GM18498 (cell line): ENCODE data around the gene JAKMIP3.

Experiments
- ATAC-seq: cut with Tn5 transposase; IDR thresholded peaks from one replicate; pipeline ENCODE4 v1.9.1; 2021; ENCODE audit warnings: mild to moderate bottlenecking, moderate library complexity; ENCODE audit not compliant: unreplicated experiment

The JAKMIP3 gene

DNA sequence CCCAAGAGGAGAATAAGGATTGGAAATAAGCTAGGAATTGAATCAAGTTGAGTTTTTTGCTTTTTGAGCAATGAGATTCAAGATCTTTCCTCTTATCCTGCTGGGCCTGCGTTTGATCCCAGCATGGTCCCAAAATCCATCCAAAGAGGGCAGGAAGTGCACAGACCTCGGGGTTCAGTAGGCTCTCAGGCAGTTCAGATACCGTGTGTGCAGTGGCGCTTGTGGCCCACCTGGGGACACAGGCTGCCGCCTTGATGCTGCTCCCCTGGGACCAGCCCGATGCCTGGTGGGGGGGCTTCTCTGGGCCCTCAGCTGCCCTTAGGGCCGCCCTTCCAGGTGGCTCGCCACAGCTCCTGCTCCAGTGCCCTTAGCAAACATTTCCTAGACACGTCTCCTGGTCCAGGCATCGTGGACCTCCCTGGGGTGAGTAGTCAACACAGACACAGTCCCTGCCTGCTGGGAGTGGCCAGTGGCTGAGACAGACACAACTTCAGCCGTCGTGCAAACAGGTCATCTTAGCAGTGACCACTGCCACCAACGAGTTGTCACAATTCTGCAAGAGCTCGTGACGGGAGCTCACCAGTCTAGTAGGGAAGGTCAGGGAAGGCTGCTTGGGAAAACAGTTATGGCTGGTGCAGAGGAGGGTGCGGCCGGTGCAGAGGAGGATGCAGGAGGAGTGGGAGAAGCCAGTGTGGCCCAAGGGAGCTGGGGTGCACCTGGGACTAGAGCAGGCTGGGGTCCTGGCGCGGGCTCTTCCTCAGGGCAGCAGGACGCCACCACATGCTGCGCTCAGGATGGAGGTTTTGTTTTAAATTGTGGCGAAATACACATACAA lies 21.7 kb upstream of the JAKMIP3 start:
- ATAC-seq = no peak

DNA sequence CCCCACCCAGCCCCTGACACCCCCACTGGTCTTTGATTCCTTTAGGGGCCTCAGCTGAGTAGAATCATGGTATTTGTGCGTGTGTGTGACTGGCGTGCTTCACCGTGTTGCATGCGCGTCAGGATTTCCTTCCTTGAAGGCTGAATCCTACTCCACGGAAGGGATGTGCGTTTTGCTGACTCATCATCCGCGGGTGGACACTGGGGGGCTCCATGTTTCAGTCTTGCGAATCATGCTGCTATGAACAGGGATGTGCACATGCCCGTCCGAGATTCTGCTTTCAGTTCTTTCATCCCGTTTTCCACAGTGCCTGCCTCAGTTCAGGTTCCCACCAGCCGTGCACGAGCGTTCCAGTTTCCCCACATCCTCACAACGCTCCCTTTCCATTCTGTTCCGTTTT lies 20.9 kb upstream of the JAKMIP3 start:
- no peak for ATAC-seq

DNA sequence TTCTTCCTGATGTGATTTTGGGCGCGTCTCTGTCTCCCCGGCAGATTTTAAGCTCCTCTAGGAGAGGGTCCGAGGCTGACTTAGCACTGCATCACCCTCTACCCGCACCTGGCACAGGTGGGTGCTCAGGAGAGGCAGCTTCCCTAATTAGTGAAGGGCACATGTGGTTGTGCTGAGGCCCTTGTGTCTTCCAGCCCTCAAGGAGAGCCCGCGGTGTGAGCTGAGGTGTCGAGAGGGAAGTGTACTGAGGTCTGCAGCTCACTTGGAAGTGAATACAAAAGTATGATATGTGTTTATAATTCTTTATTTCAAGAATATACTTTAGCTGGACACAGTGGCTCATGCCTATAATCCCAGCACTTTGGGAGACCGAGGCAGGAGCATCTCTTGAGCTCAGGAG lies 20.4 kb upstream of the JAKMIP3 start:
- no peak for ATAC-seq

DNA sequence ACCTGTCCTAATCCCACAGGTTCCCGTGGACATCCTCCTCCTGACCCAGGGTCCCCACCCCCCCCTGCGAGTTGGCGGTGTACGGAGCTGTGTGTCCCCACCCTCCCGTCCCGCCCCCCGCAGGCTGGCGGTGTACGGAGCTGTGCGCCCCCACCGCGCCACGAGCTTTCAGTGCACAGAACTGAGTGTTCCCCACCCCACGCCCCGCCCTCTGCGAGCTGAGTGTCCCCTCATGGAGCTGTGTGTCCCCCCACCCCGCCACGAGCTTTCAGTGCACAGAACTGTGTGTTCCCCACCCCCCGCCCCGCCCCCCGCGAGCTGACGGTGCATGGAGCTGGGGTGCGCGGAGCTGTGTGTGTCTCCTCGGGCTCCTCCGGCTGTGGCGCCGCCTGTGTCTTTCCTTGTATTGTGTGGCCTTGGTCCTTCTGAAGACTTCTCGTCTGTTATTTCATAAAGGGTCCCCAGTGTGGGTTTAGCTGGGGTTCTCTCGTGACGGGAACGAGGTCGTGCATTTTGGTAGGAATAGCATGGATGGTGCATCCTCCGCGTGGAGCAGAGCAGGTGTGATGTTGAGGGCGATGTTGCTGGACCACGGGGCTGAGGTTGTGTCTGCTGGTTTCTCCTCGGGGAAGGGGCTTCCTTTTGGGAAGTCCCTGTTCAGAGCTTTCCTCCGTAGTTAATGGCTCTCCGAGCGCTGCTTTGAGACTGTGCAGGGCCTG lies 18.0 kb upstream of the JAKMIP3 start:
- ATAC-seq = no peak

DNA sequence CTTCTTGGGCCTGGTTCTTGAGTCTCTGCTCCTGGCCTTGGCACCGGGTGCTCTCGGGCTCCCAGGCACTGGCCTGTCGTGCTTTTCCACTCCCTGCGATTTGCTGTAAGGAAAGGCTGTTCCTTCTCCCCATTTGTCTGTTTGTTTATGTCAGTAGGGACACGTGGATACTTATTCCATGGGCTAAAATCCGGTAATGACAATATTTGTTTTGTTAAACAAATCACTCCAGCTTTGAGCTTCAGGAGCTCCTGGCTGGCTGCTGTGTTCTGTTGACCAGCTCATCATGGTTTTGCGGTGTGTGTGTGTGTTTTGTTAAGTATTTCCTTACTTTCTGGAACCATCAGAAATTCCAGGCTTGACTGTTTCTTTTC lies 17.5 kb upstream of the JAKMIP3 start:
- ATAC-seq = no peak

DNA sequence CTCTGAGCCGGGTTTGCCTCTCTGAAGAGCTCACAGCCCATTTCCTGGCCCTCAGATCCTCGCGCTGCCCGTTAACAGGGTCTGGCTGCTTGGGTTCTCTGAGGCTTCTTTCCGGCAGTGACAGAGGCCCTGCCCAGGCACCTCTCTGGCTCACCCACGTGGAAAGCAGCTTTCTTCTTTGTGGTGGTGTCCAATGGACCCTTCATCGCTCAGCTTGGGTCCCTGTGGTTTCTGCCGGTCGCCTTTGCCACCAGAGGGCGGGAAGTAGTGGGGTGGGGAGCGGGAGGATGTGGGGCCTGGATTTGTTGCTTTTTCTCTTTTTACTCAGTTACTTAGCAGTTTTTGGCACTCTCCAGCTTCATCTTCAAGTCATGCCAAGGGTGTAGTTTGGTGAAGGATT lies 15.6 kb upstream of the JAKMIP3 start:
- ATAC-seq = no peak

DNA sequence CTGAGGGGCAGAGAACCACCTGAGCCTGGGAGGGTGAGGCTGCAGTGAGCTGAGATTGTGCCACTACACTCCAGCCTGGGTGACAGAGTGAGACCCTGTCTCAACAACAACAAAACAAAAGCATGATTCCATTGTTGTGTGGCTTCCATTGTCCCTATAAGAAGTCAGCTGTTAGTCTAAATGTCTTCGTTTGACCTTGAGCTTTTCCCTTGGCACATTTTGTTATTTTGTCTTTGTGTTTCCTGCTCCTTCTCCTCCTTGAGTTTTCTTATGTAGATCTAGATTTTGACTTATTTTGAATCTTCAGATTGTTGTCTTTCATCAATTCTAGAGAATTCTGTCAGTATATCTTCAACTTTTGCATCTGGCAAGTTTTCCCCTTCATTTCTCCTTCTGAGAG lies 13.6 kb upstream of the JAKMIP3 start:
- no peak for ATAC-seq

DNA sequence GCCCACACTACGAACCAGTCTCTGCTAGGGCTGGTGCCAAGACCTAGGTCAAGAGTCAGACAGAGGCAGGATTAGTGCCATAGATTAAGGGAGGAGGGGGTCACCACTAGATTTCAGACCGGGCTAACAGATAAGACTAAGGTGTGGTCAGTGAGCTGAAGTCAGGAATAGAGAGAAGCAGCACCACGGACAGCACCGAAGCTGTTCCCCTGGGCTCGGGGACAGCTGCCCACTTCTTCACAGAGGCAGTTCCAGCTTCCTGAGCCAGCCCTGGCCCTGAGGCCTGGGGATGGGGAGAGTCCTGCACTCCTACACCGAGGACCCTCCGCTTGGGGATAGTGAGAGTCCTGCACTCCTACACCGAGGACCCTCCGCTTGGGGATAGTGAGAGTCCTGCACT lies 11.2 kb upstream of the JAKMIP3 start:
- no peak for ATAC-seq

DNA sequence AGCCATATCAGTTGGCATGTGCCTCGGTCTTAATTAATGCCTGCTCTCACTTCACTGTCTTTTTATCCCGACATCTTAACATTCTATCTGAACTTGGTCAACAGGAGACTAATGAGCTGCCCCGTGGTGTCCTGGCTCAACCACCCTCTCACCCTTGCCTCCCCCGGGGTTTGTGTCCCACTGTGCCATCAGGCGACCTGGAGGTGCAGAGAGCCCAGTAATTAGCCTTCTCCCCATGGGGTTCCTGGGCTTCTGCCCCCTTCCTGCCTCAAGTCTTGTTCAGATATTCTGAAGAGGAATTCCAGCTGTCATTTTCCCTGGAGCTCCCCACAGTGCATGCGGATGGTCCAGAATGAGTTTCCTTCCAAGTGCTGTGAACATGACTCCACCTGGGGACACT lies 10.1 kb upstream of the JAKMIP3 start:
- no peak for ATAC-seq

DNA sequence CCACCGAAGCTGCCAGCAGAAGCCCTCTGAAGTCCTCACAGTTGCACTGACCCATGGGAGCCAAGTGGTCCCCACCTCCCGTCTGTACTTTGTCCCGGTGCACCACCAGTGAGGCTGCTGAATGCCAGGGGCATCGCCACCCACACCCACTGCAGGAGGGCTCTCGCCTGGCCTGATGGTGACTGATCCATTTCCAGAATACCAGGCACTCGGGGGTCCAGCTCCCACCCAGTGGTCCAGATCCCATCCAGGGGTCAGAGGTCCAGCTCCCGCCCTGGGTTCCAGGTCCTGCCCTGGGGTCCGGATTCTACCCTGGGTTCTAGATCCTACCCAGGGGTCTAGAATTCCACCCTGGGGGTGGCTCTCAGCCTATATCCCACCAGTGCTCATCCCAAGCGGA lies 9.1 kb upstream of the JAKMIP3 start:
- ATAC-seq = no peak

DNA sequence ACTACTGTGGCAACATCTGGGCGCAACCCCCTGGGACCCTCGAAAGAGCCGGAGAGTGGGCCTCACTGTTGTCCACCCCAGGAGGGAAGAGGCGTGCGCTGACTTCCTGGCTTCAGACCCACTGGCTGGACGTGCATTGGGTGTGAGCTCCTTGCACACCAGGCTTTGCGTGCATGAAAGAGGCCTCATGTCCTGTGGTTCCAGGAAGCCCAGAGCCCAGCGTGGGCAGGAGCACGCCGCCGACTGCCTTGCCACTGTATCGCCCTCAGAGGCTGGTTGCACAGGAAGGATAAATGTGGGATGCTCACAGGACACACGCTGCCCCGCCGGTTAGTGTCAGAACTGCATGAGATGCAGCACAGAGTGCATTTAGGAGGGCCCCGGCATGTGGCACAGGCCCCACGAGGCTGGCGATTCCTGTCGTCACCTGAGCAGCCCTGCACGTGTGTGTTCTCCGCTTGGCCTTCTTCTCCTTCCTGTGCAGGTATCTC lies 8.5 kb upstream of the JAKMIP3 start:
- no peak for ATAC-seq

DNA sequence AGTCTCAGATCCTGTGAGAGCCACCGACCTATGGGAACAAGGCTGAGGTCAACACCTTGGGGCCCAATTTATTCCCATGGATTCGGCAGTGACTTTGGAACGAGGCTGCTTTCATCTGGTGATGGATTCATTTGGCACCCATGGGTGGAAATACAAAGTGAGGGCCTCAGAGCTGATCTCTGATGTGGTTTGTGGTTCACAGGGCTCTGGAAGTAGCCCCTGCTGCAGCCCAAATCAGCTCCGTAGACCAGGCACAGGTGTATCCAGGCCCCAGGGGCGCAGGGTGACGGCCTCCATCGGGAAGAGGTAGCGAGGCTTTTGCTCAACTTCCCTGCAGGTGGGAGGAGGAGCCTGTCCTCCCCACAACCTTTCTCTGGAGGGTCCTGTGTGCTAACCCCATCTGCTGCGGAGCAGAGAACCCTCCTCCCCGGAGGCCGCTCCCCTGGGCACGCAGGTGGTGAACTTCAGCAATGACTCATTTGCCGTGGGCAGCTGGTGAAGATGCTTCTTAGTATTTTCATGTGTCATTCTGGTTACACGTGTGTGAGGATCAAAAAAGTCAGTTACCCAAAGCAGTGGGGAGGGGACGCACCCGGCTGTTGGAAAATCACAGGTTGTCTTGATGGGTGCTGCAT lies 7.5 kb upstream of the JAKMIP3 start:
- no peak for ATAC-seq

DNA sequence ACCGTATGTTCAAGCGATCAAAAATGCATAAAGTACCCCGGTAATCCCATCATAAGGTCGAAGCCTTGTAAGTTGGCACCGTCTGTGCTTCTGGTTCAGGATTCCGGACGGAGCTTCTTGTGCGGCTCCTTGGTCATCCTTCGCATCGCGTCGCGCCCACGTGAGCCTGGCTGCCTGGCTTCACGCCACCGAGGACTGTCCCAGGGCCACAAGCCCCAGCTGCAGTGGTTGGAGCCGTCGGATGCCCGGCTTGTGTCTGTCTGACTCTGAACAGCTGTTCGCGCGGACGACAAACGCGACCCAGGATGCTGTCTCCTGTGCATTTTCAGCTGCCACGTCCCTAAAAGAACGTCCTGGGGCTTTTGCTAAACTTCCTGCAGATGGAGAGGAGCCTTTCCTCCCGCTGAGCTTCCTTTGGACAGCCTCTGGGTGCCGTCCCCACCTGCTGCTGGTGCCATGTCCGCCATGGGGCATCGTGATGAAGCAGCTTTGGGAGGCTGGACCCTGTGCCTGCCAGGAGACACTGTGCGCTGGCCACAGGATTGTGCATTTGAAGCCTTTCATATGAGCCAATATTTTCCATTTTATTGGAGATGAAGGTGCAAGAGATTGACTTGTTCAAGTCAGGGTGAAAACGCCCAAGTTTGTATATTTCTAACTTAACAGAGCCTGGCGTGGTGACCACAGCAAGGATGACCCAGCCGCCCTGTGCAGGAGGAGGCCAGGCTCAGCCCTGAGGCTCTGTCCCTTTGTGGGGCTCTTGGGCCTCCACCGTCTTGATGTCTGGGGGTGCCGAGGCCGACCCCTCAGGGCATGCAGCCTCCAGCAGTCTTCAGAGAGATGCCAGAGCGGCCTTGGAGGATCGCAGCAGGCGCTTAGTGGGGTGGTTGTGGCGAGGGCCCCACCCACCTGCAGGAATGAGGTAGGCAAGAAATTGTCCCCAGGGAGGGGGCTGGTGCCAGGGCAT lies 6.7 kb upstream of the JAKMIP3 start:
- ATAC-seq = no peak

DNA sequence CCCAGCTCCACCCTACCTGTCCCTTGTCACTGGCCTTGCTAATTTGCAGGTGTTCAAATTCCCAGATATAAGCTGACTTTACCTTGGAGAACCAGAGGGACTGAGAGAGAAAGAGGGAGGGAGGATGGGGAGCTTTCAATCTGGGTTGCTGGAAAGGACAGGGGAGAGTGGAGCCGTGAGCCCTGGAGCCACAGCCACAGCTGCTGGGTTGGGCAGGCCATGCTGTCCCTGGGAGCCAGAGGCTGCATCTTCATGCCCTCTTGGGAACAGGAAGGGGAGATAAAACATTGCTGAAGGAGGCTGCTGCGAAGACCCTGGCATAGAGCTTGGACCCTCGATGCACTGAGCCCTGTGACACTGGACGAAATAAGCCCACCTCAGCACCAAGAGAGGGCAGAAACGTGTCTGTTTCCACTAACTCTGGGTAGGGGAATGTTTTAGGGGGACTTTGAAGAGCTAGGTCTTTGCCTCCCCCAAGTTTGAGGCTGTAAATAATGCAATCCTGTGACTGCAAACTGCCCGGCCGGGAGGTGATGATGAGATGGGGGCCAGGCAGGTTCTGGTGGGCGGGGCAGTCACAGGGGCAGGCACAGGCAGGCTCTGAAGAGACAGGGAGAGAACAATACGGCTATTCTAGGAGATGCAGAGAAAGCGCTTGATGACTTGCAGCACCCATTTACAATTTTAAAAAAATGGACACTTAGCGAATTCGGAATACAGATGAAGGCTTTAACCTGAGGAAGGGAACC lies 5.8 kb upstream of the JAKMIP3 start:
- no peak for ATAC-seq

DNA sequence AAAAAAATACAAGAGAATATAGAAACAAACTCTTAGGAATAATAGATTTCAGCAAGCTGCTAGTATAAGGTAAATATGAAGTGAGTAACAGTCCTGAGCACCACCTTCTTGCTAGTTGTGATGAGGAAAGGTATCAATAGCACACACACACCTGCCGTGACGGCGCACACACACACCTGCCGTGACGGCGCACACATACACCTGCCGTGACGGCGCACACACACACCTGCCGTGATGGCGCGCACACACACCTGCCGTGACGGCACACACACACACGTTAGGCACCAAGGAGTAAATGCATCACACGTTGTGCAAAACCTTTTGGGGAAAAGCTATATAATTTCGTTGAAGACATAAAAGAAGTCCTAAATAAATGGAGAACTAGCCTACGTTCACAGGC lies 4.7 kb upstream of the JAKMIP3 start:
- ATAC-seq = no peak

DNA sequence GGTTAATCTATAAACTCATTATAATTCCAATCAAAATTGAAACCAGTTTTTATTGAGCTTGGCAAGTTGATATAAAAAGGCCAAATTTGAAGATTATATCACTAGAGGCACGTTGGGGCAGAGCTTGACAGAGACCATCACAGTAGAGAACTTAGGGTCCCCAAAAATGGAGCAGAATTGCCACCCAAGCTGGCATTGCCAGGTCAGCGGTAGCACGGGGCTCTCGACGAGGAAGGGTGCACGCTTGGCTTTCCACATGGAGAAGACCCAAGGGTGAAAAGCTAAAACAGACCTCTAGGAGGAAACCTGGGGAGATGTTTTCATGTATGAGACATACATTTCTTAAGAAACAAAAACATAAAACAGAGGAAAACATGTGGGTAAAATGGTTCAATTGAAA lies 4.3 kb upstream of the JAKMIP3 start:
- no peak for ATAC-seq

DNA sequence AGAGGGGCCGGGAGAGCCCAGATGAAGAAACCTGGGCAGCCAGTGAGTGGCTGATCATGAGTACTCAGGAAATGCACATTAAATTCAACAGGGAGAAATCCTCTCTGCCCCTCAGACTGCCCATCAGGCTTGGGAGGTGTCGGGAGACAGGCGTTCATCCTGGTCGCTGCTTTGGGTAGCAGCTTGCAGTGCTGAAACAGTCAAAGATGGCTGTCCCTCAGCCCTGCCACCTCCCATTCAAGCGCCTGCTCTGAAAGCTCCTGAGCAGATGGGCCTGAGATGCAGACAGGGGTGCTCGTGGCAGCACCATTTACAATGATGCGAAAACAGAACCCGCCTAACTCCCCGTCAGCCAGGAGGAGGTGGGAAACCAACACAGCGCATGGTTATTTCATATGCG lies 3.6 kb upstream of the JAKMIP3 start:
- ATAC-seq = no peak

DNA sequence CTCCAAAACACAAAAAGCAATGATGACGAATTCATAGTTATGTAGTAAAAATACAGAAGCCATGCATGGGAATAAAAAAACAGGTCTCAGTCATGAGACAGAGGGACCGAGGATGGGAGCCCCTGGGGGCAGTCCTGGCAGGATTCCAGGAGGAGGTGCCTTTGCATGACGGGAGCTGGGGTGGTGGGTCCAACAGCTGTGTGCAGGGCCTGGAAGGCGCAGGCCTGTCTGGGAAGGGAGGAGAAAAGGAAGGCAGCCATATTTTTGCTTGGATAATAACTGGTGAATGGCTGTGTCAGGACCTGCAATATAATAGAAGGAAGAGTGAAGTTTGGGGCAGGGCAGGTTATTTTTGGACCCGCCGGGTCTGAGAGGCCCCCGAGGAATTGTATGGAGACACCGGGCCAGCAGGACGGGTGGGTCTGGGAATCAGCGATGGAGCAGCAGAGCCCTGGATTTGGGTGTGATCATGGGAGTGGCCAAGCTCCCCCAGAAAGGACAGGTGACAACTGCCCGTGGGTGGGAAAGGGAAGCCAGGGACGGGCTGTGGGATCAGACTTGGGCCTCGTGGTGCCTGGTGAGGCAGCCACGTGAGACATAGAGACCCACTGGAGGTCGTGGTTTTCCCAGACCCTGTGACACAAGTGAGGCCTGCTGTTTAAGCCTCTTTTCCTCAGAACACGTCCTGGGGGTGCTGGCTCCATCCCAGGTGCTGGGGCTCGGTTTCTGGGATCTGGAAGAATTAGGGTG lies 2.9 kb upstream of the JAKMIP3 start:
- no peak for ATAC-seq

DNA sequence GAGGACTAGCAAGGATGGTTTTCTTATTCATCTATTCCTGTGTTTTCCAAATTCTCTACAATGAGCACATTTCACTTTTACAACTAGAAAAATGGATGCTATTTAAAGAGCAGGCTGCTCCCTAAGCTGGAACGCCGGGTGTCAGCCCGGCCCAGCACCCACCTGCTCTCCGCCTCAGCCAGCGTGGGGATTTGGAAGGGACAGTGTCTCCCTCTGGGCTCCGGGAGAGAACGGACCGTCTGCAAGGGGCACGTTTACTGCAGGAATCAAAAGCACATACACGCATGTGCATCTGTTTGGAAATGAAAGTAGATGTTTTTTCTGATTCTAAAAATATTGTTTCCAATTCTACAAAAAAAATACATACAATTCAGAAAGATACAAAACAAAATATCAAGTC lies 2.3 kb upstream of the JAKMIP3 start:
- no peak for ATAC-seq
